Measurements from ENCODE around the gene ADD1. TPM values are rescaled to one million over a fixed set of nuclear protein-coding genes. Genes with fewer than 3 reads are reported as not detected.

Gene ADD1
- total RNA-seq, 2 experiments from 2014 or later: 136 TPM

DNA sequence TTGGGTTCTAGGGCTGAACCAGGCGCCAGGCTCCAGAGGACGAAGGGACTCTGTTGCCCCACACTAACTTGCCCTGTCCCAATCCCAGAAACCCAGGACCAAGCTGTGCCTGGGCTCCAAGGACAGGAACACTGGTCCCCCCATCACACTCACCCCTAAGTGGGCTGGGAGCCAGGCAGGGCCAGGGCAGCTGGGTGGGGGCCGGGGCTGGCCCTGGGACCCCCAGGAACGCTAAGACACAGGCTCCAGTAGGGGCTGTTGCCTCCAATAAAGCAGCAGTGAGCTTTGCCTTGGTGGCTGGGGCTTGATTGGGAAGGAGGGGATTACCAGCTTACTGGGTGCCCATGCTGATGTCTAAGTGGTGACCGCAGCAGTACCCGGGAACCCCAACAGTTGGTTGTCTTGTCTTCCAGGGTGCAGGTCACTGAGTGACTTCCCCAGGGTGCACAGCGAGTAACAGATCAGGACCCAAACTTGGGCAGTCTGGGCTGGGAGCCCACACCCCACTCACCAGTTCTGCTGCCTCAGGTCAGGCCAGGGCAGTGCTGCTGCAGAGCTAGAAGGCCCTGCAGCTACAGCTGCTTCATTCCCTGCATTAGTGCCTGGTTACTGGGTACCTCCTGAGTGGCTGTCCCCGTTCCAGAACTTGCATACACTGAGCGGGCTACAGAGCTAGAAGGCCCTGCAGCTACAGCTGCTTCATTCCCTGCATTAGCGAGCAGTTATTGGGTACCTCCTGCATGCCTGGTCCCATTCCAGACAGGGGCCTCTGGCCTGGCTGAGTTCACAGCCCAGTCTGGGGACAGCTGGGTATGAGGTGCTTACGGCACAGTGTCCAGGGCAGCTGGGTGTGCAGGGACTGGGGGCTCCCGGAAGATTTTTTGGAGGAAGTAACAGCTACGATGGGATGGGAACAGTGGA is 9.4 kb upstream of the ADD1 start:
- Mint-ChIP-seq H3K36me3 (peaks cover 13% of the 10 kb centered on the region), H3K9me3 (no peaks in the 10 kb centered on the region), H3K27me3 (no peaks in the 10 kb centered on the region), H3K4me1 (peaks cover 42% of the 10 kb centered on the region), H3K27ac (peak overlapping the region; percentile 74), H3K4me3 (no peak overlapping the region)
- no peak for DNase-seq

- Mint-ChIP-seq H3K4me3 (no peak overlapping the region), H3K9me3 (peaks cover 5% of the 10 kb centered on the region), H3K4me1 (peaks cover 45% of the 10 kb centered on the region), H3K27me3 (no peaks in the 10 kb centered on the region), H3K27ac (no peak overlapping the region), H3K36me3 (peaks cover 17% of the 10 kb centered on the region)
- no peak for DNase-seq
Measured at GRCh38 chr4:2835978-2836377, 7.7 kb upstream of the ADD1 start.

DNA sequence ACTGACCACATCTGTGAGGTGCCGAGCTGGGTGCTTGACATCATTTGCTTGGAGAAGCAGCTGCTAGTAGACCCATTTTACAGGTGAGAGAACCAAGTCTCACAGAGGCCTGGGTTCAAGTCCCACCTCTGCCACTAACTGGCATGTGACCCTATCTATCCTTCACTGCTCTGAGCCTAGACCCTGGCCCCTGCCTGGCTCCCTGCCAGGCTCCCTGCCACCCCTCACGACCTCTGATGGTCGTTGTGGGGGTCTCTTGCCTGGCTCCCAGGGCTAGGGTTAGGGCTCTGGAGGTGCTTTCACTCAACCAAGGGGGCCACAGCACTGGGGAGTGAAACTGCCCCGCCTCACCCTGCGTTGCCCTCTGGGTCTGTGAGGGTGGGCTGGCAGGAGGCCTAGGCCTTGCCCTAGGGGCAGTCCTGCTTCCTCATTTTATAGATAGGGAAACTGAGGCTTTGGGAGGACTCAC is 7.2 kb upstream of the ADD1 start:
- Mint-ChIP-seq H3K4me3 (no peak overlapping the region), H3K27ac (peak overlapping the region; percentile 89), H3K9me3 (peaks cover 6% of the 10 kb centered on the region), H3K4me1 (peaks cover 47% of the 10 kb centered on the region), H3K36me3 (peaks cover 19% of the 10 kb centered on the region), H3K27me3 (no peaks in the 10 kb centered on the region)
- DNase-seq: no peak

GRCh38 chr4:2837110-2837903 is 6.3 kb upstream of the ADD1 start:
- peak overlapping the region; percentile 89 for H3K27ac Mint-ChIP-seq

DNA sequence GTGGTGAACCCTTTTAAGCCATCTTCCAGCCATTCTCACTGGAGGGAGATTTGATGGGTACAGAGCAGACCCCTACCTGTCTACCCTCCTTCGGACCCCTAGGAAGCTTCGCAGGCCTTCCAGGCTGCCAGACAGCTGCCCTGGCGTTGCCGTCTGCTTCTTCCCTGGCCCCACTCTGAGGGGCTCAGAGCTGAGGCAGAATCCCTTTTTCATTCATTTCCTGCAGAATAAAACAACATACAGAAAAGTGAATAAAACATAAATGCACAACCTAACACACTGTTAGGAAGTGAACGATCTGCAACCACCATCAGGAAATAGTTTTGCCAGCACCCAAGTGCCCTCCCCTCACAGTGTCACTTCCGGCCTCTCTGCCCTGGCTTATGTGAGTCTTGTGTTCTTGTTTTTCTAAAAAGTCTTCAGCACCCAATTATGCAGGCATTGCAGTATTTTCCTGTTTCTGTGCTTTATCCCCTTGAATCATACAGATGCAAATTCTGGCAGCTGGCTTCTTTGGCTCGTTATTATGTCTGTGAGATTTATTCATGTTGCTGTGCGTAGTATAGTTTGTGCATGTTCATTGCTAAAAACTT is 5.6 kb upstream of the ADD1 start:
- H3K4me1 Mint-ChIP-seq: peaks cover 53% of the 10 kb centered on the region
- peak overlapping the region; percentile 82 for H3K4me3 Mint-ChIP-seq
- peaks cover 6% of the 10 kb centered on the region for H3K9me3 Mint-ChIP-seq
- H3K27ac Mint-ChIP-seq: peak overlapping the region; percentile 89
- no peaks in the 10 kb centered on the region for H3K27me3 Mint-ChIP-seq
- H3K36me3 Mint-ChIP-seq: peaks cover 23% of the 10 kb centered on the region
- peak; percentile 65 for DNase-seq

More at GRCh38 chr4:2837110-2837903, 6.3 kb upstream of the ADD1 start:
- no peak for DNase-seq
- peak overlapping the region; percentile 82 for H3K4me3 Mint-ChIP-seq
- peaks cover 20% of the 10 kb centered on the region for H3K36me3 Mint-ChIP-seq
- peaks cover 47% of the 10 kb centered on the region for H3K4me1 Mint-ChIP-seq
- H3K27me3 Mint-ChIP-seq: no peaks in the 10 kb centered on the region
- H3K9me3 Mint-ChIP-seq: peaks cover 6% of the 10 kb centered on the region

DNA sequence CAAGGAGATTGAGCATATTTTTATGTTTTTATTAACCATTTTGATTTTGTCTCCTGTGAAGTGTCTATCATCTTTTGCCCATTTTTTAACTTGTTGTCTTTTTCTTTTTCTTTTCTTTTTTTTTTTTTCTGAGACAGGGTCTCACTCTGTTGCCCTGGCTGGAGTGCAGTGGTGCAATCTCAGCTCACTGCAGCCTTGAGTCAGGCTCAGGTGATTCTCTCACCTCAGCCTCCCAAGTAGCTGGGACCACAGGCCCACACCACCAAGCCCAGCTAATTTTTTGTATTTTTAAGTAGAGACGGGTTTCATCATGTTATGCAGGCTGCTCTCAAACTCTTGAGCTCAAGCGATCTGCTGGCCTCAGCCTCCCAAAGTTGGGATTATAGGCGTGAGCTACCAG is 4.6 kb upstream of the ADD1 start:
- peak overlapping the region; percentile 82 for H3K4me3 Mint-ChIP-seq
- H3K36me3 Mint-ChIP-seq: peaks cover 23% of the 10 kb centered on the region
- H3K27me3 Mint-ChIP-seq: no peaks in the 10 kb centered on the region
- H3K9me3 Mint-ChIP-seq: peaks cover 6% of the 10 kb centered on the region
- peaks cover 53% of the 10 kb centered on the region for H3K4me1 Mint-ChIP-seq
- DNase-seq: no peak
- H3K27ac Mint-ChIP-seq: peak overlapping the region; percentile 89

DNA sequence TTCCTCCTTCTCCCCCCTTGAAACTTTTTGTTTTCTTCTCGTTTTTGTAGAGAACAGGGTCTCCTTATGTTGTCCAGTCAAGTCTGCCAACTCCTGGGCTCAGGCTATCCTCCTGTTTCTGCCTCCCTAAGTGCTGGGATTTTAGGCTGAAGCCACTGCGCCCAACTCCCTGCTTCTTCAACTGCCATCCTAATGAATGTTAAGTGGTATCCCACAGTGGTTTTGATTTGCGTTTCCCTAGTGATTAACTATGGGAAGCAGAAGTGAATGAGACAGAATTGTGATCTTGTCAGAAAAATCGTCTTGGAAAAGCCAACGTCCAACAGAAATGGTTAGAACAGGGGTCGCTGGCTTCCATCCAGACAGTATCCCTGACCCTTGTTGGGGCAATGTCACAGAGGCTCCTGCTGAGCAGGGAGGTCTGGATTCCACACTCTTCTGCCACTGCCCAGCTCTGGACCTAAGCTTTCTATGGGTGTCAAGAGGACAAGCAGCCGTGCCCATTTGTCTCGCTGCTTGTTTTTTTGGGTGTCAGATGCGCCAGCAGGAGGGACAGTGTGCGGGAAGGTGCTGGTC is 869 bp upstream of the ADD1 start:
- Mint-ChIP-seq H3K27me3 (no peaks in the 10 kb centered on the region), H3K27ac (peak overlapping the region; percentile 70), H3K4me3 (peak overlapping the region; percentile 85), H3K36me3 (peaks cover 27% of the 10 kb centered on the region), H3K4me1 (peaks cover 51% of the 10 kb centered on the region), H3K9me3 (peaks cover 6% of the 10 kb centered on the region)
- DNase-seq: no peak

DNA sequence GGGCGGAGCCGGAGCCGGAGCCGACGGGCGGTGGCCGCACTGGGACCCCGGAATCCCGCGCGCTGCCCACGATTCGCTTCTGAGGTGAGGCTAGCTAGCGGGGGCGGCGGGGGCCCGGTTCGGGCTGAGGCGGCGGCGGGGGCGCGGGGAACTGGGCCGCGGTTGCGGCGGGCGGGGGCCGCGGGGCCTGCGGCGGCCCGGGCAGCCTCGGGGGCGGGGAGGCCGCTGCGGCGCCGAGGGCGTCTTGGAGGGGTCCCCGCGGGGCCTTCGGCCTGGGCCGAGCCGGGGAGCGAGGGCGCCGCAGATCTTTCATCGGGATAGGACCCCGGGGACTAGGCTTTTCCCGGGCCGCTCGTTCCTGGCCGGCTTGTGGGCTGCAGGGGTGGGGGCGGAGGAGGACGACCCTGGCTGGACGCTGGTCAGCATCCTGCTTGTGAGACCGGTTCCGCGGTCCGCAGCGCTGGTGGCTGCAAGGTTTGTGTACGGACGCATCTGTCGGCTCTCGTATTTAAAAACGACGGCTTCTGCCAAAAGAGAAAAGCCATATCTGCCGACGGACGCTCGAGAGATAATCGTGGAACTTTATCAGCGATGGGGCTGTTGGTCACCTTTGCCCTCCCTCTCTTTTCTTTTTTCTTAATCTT is 419 bp downstream of the ADD1 start:
- Mint-ChIP-seq H3K27ac (peak overlapping the region; percentile 81), H3K4me3 (peak overlapping the region; percentile 90), H3K9me3 (peaks cover 6% of the 10 kb centered on the region), H3K36me3 (peaks cover 24% of the 10 kb centered on the region), H3K4me1 (peaks cover 48% of the 10 kb centered on the region), H3K27me3 (no peaks in the 10 kb centered on the region)
- no peak for DNase-seq

- H3K36me3 Mint-ChIP-seq: peaks cover 17% of the 10 kb centered on the region
- DNase-seq: no peak
- no peaks in the 10 kb centered on the region for H3K27me3 Mint-ChIP-seq
- no peaks in the 10 kb centered on the region for H3K9me3 Mint-ChIP-seq
- H3K4me1 Mint-ChIP-seq: peaks cover 59% of the 10 kb centered on the region
- H3K27ac Mint-ChIP-seq: peak overlapping the region; percentile 70
- H3K4me3 Mint-ChIP-seq: peak overlapping the region; percentile 90
Measured at GRCh38 chr4:2846172-2846571, 2.5 kb downstream of the ADD1 start.

DNA sequence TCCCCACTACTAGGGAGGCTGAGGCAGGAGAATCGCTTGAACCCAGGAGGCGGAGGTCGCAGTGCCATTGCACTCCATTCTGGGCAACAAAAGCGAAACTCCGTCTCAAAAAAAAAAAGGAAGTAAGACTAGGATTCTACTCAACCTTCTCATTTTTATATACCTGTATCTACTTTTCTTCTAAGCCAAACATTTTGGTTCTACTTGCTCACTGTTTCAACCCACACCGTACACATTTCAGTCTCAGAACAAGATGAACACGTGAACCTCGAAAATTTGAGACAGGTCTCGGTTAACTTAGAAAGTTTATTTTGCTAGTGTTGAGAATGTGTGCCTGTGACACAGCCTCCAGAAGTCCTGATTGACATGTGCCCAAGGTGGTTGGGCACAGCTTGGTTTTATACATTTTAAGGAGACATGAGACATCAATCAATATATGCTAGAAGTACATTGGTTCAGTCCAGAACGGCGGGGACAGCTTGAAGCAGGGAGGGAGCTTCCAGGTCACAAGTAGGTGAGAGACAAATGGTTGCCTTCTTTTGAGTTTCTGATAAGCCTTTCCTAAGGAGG is 3.7 kb downstream of the ADD1 start:
- no peak overlapping the region for H3K4me3 Mint-ChIP-seq
- DNase-seq: no peak

GRCh38 chr4:2848449-2848848 is 4.8 kb downstream of the ADD1 start:
- DNase-seq: no peak
- no peaks in the 10 kb centered on the region for H3K9me3 Mint-ChIP-seq
- no peak overlapping the region for H3K4me3 Mint-ChIP-seq
- H3K27me3 Mint-ChIP-seq: no peaks in the 10 kb centered on the region
- H3K36me3 Mint-ChIP-seq: peaks cover 13% of the 10 kb centered on the region
- peak overlapping the region; percentile 5 for H3K27ac Mint-ChIP-seq
- peaks cover 72% of the 10 kb centered on the region for H3K4me1 Mint-ChIP-seq

More for the DNA sequence above, 3.7 kb downstream of the ADD1 start:
- Mint-ChIP-seq H3K36me3 (peaks cover 15% of the 10 kb centered on the region), H3K27me3 (no peaks in the 10 kb centered on the region), H3K27ac (peak overlapping the region; percentile 38), H3K9me3 (no peaks in the 10 kb centered on the region), H3K4me1 (peaks cover 71% of the 10 kb centered on the region)

GRCh38 chr4:2849267-2850152 is 5.9 kb downstream of the ADD1 start:
- Mint-ChIP-seq H3K9me3 (no peaks in the 10 kb centered on the region), H3K27me3 (no peaks in the 10 kb centered on the region), H3K36me3 (peaks cover 19% of the 10 kb centered on the region), H3K4me3 (no peak overlapping the region), H3K27ac (peak overlapping the region; percentile 57), H3K4me1 (peaks cover 74% of the 10 kb centered on the region)
- DNase-seq: no peak

Measured in activated naive CD8-positive, alpha-beta T cell treated with anti-CD3 and anti-CD28 coated beads for 36 hours (primary cell).